K562 (cell line): Measurements from ENCODE around the gene NAV2. TPM values are rescaled to one million over a fixed set of nuclear protein-coding genes. Genes with fewer than 3 reads are reported as not detected.

ENCODE experiments used
- ATAC-seq: fragments of 200-7000 bp; cut with Tn5 transposase; 3 replicates; pipeline ENCODE4 v1.9.1; 2020; ENCODE audit warnings: moderate library complexity
- BruUV-seq: library from RNA; stranded (reverse); fragments of 400-500 nt; replicated peaks from 2 replicates; lab custom pipeline; 2021; lab: Mats Ljungman, UMichigan
- CTCF ChIA-PET: fragments of 300-600 bp; formaldehyde crosslinking; extraction: SDS; loops from one replicate; lab custom pipeline; 2021; ENCODE audit warnings: low intra/inter-chr PET ratio; lab: Yijun Ruan, JAX
- POLR2A ChIA-PET: fragments of 300-600, 350-650 bp; sonication (Branson Sonifier 250); formaldehyde crosslinking; extraction: SDS; loops from one replicate; lab custom pipeline; 2021; ENCODE audit warnings: antibody characterized with exemption, inconsistent platforms; lab: Yijun Ruan, JAX
- DNase-seq, 4 experiments: peaks; one replicate each; pipeline versions ENCODE4 v3.0.0 to v3.0.0-alpha.2; 2011 to 2018; ENCODE audit warnings: low spot score in 3 of 4, mixed read lengths in 3 of 4; ENCODE audit errors: extremely low read depth in 1 of 4
- FAIRE-seq: peaks from 2 replicates; lab custom pipeline; 2011; peaks lifted over from hg19 to GRCh38; lab: Jason Lieb, UNC
- H2AFZ ChIP-seq: 2 replicates; pipeline ENCODE4 v1.6.0; 2011; ENCODE audit warnings: low read depth, low read length, control low read depth, inconsistent platforms
- H3K27ac ChIP-seq: fragments of 200-600 bp; 3 replicates; pipeline ENCODE4 v1.8.0; 2011; ENCODE audit warnings: low read depth, mild to moderate bottlenecking, control low read depth, inconsistent platforms, low read length, moderate library complexity, mixed read lengths; ENCODE audit errors: extremely low read depth
- H3K27me3 ChIP-seq, 2 experiments: fragments of 300-600 bp in 1 of 2; 2 replicates in 1 of 2; 3 replicates in 1 of 2; pipeline versions ENCODE4 v1.6.0 to v1.8.0; 2011; ENCODE audit warnings: inconsistent platforms in 2 of 2, low read length in 2 of 2, mild to moderate bottlenecking in 1 of 2, mixed read lengths in 1 of 2, moderate library complexity in 1 of 2; ENCODE audit not compliant: control insufficient read depth in 2 of 2, insufficient read depth in 2 of 2
- H3K36me3 ChIP-seq: fragments of 300-600 bp; 3 replicates; pipeline ENCODE4 v1.8.0; 2011; ENCODE audit warnings: mild to moderate bottlenecking, low read length, inconsistent platforms; ENCODE audit not compliant: control insufficient read depth, insufficient read depth
- H3K4me1 ChIP-seq, 2 experiments: fragments of 200-600 bp in 1 of 2; replicated peaks in 1 of 2; 2 replicates in 1 of 2; 3 replicates in 1 of 2; pipeline versions ENCODE4 v1.5.1 to v1.8.0; 2011; ENCODE audit warnings: inconsistent platforms in 2 of 2, low read length in 2 of 2, mild to moderate bottlenecking in 1 of 2, mixed read lengths in 1 of 2, moderate library complexity in 1 of 2; ENCODE audit not compliant: control insufficient read depth in 2 of 2, insufficient read depth in 2 of 2
- H3K4me2 ChIP-seq: 2 replicates; pipeline ENCODE4 v1.6.1; 2011; ENCODE audit warnings: low read length, control low read depth, inconsistent platforms, mixed read lengths; ENCODE audit not compliant: insufficient read depth
- H3K4me3 ChIP-seq: fragments of 200-600 bp; sonication (generic), shearing (Covaris generic); 2 replicates; pipeline ENCODE4 v1.5.1; 2016; ENCODE audit warnings: control low read depth, inconsistent platforms
- H3K79me2 ChIP-seq: fragments of 200-600 bp; 3 replicates; pipeline ENCODE4 v1.8.0; 2011; ENCODE audit warnings: low read length, inconsistent platforms; ENCODE audit not compliant: control insufficient read depth, insufficient read depth
- H3K9ac ChIP-seq, 2 experiments: 2 replicates each; pipeline versions ENCODE4 v1.6.0 to v1.6.1; 2011; ENCODE audit warnings: low read depth in 2 of 2, low read length in 2 of 2, control low read depth in 1 of 2, inconsistent platforms in 1 of 2, mild to moderate bottlenecking in 1 of 2, mixed read lengths in 1 of 2; ENCODE audit not compliant: insufficient read depth in 1 of 2
- H3K9me1 ChIP-seq: one replicate; pipeline ENCODE4 v1.6.0; 2011; ENCODE audit warnings: inconsistent platforms, mild to moderate bottlenecking, low read length, moderate library complexity; ENCODE audit not compliant: control insufficient read depth, insufficient read depth
- H3K9me3 ChIP-seq: replicated peaks from 2 replicates; pipeline ENCODE4 v1.5.1; 2011; ENCODE audit warnings: low read depth, low read length, inconsistent platforms; ENCODE audit not compliant: control insufficient read depth, insufficient read depth
- H4K20me1 ChIP-seq: replicated peaks from 2 replicates; pipeline ENCODE4 v1.6.1; 2011; ENCODE audit warnings: low read length, inconsistent platforms, mixed read lengths; ENCODE audit not compliant: control insufficient read depth, insufficient read depth
- BCL6 ChIP-seq: fragments of 250-450 bp; sonication (Bioruptor Pico); IDR thresholded peaks from 2 replicates; pipeline ENCODE4 v1.4.0; 2020
- ELF1 ChIP-seq: fragments of 200-800 bp; sonication (Bioruptor generic); IDR thresholded peaks from 2 replicates; pipeline ENCODE4 v1.6.1; 2016; ENCODE audit warnings: missing genetic modification characterization, missing compliant biosample characterization
- ETV5 ChIP-seq: sonication (generic); formaldehyde crosslinking; IDR thresholded peaks from 2 replicates; pipeline ENCODE4 v1.4.0; 2020; ENCODE audit warnings: low read depth, mild to moderate bottlenecking, missing genetic modification reagents
- JUND ChIP-seq, 2 experiments: IDR thresholded peaks; 2 replicates in 1 of 2; 3 replicates in 1 of 2; pipeline ENCODE4 v1.6.1; 2011; ENCODE audit warnings: borderline replicate concordance in 2 of 2, low read depth in 2 of 2, low read length in 2 of 2, improper control_type of control experiment in 1 of 2, missing biosample characterization in 1 of 2, missing genetic modification characterization in 1 of 2, missing genetic modification reagents in 1 of 2
- L3MBTL2 ChIP-seq: fragments of 450-650 bp; IDR thresholded peaks from 2 replicates; pipeline ENCODE4 v1.6.1; 2016; ENCODE audit warnings: mild to moderate bottlenecking, moderate library complexity
- MIER1 ChIP-seq: fragments of 450-650 bp; IDR thresholded peaks from 2 replicates; pipeline ENCODE4 v1.6.1; 2016; ENCODE audit warnings: antibody characterized with exemption, mild to moderate bottlenecking, low read depth
- NFE2L1 ChIP-seq: fragments of 450-650 bp; IDR thresholded peaks from 2 replicates; pipeline ENCODE4 v1.6.1; 2016; ENCODE audit warnings: missing genetic modification characterization, low read depth, mild to moderate bottlenecking, missing compliant biosample characterization, moderate library complexity, borderline replicate concordance
- OTX1 ChIP-seq: fragments of 450-650 bp; formaldehyde crosslinking; IDR thresholded peaks from 2 replicates; pipeline ENCODE4 v1.4.0; 2022; ENCODE audit warnings: mild to moderate bottlenecking
- TFAM ChIP-seq: fragments of 250-450 bp; sonication (Bioruptor Pico); conservative IDR thresholded peaks from 2 replicates; pipeline ENCODE4 v1.5.0; 2021; ENCODE audit warnings: mild to moderate bottlenecking, moderate library complexity
- ZKSCAN3 ChIP-seq: fragments of 250-450 bp; sonication (Bioruptor Pico); IDR thresholded peaks from 2 replicates; pipeline ENCODE4 v1.4.0; 2020
- ZNF232 ChIP-seq: sonication (generic); formaldehyde crosslinking; IDR thresholded peaks from 2 replicates; pipeline ENCODE4 v1.8.0; 2022; ENCODE audit warnings: mild to moderate bottlenecking, missing genetic modification reagents
- ZNF445 ChIP-seq: fragments of 250-450 bp; sonication (Bioruptor Pico); IDR thresholded peaks from 2 replicates; pipeline ENCODE4 v1.4.0; 2020; ENCODE audit warnings: low read depth, mild to moderate bottlenecking, moderate library complexity
- ZNF586 ChIP-seq: fragments of 450-650 bp; formaldehyde crosslinking; conservative IDR thresholded peaks from 2 replicates; pipeline ENCODE4 v1.4.0; 2020; ENCODE audit warnings: mild to moderate bottlenecking, moderate library complexity
- WGBS: fragments of 100-300 bp; shearing (Covaris generic); methylation state at CpG from one replicate; pipeline ENCODE4 v1.1.6; 2016; ENCODE audit warnings: low coverage, mixed read lengths; ENCODE audit not compliant: insufficient coverage; ENCODE audit errors: missing lambda C conversion rate; 5-methylcytosine and 5-hydroxymethylcytosine counted together
- in situ Hi-C: fragments of 300-500 bp; cut with MboI; formaldehyde crosslinking; loops from 4 replicates; pipeline ENCODE4 v1.15.0; 2018; ENCODE audit warnings: inconsistent platforms, mixed read lengths
- intact Hi-C: fragments of 100-400 bp; cut with micrococcal nuclease; formaldehyde crosslinking; loops from 2 replicates; pipeline ENCODE4 v1.14.2; 2022
- polyA plus RNA-seq, 8 experiments: library from polyadenylated mRNA; depleted of rRNA in 4 of 8; stranded (reverse) in 5 of 8; unstranded in 3 of 8; fragments of >200 nt; fragmentation: Nextera tagmentation in 2 of 8; fragmentation: Illumina TruSeq in 1 of 8; extraction: Ambion mirVana in 2 of 8; extraction: Trizol in 1 of 8; gene quantifications; 2 replicates each; pipeline versions ENCODE4 v1.2.1 to v1.2.3, GENCODE V29; 2011 to 2014; ENCODE audit warnings: inconsistent platforms in 1 of 8, missing spikeins in 1 of 8
- total RNA-seq, 7 experiments: library from RNA; depleted of rRNA in 6 of 7; stranded (reverse); fragments of >200 nt in 6 of 7; fragmentation: Illumina TruSeq in 2 of 7; extraction: Trizol in 2 of 7; gene quantifications; 2 replicates each; pipeline versions ENCODE4 v1.2.1 to v1.2.3, GENCODE V29; 2011 to 2021; ENCODE audit warnings: low replicate concordance in 1 of 7
- TF ChIP-seq, protein P1 (sequence below): fragments of 250-450 bp; sonication (Bioruptor Pico); IDR thresholded peaks from 2 replicates; pipeline ENCODE4 v1.4.0; 2020; ENCODE audit warnings: borderline replicate concordance
- TF ChIP-seq, protein P2 (sequence below): sonication (generic); formaldehyde crosslinking; IDR thresholded peaks from 2 replicates; pipeline ENCODE4 v1.8.1; 2023; ENCODE audit warnings: mild to moderate bottlenecking, missing genetic modification reagents
- TF ChIP-seq, protein P3 (sequence below): sonication (generic); formaldehyde crosslinking; IDR thresholded peaks from 2 replicates; pipeline ENCODE4 v1.9.0; 2022; ENCODE audit warnings: mild to moderate bottlenecking, missing genetic modification reagents

The NAV2 gene
- total and polyA plus RNA-seq, 9 of the 15 experiments (the other 6 are each of a cell fraction or from before 2014, with no cell fraction given) = 0.03 to 0.35 (median 0.05) TPM

DNA sequence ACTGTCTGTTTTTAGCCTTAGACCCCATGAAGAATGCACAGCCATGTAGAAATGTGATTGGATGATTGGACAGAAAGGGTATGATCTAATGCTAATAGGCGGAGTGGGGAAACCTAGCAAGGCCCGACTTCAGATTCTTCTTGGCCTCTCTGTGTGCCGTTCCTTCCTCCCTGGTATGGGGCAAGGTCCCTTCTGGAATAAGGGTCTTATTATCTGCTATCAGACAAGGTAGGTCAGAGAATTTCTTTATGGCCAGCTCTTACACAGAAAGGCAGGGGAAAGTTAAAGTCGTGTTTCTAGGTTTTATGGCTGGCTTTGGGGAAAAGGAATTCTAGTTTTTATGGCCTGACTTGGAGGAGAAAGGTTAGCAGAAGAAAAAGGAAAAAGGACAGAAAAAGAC, 417.0 kb downstream of the NAV2 start:
- 13% methylated on average over 4 of the region's 4 CpGs for WGBS
- DNase-seq = no peak
- no peaks in the 10 kb centered on the region for H3K9me3 ChIP-seq
- ATAC-seq = no peak
- H3K9me1 ChIP-seq = no peaks in the 10 kb centered on the region
- H3K27me3 ChIP-seq = peaks cover 2 to 25% of the 10 kb centered on the region in 2 experiments; a peak in 4 of 5 replicates
- intact Hi-C loops = loop anchor here (2.0 to 5.0 kb wide), 4 partner anchors 313 to 567 kb away; no protein-coding TSS in a partner anchor
- no peak overlapping the region for H3K9ac ChIP-seq
- peaks cover 0 to 6% of the 10 kb centered on the region in 2 experiments; a peak in 2 of 5 replicates for H3K4me1 ChIP-seq
- no peak overlapping the region for H3K4me2 ChIP-seq
- no peaks in the 10 kb centered on the region; the same call in 1 of the 2 replicates for H4K20me1 ChIP-seq
- ChIA-PET POLR2A (interaction anchor here (1.8 kb wide), 1 partner anchor 17 kb away, joined by 8 read pairs; no protein-coding TSS in a partner anchor), CTCF (interaction anchor here (0.5 to 4.2 kb wide), 3 partner anchors 178 to 505 kb away, joined by 3 to 29 read pairs (median 3); no protein-coding TSS in a partner anchor)
- BruUV-seq = no TSS peak
- TF ChIP-seq L3MBTL2 (no peak), ZNF232 (CRISPR knock-in tag) (no peak), ZNF445 (CRISPR knock-in tag) (no peak), ELF1 (tag) (no peak), BCL6 (no peak), TFAM (CRISPR knock-in tag) (no peak), ZNF586 (CRISPR knock-in tag) (no peak), ETV5 (CRISPR knock-in tag) (no peak), ZKSCAN3 (CRISPR knock-in tag) (no peak), OTX1 (CRISPR knock-in tag) (no peak), JUND (IDR thresholded peaks at IDR 0.05; ENCODE audit: borderline replicate concordance, low read depth, low read length) (no peak), JUND (tag; IDR thresholded peaks at IDR 0.05; ENCODE audit: borderline replicate concordance, low read depth, low read length) (no peak), NFE2L1 (tag) (no peak), MIER1 (no peak)
- TF ChIP-seq, protein P1, sequence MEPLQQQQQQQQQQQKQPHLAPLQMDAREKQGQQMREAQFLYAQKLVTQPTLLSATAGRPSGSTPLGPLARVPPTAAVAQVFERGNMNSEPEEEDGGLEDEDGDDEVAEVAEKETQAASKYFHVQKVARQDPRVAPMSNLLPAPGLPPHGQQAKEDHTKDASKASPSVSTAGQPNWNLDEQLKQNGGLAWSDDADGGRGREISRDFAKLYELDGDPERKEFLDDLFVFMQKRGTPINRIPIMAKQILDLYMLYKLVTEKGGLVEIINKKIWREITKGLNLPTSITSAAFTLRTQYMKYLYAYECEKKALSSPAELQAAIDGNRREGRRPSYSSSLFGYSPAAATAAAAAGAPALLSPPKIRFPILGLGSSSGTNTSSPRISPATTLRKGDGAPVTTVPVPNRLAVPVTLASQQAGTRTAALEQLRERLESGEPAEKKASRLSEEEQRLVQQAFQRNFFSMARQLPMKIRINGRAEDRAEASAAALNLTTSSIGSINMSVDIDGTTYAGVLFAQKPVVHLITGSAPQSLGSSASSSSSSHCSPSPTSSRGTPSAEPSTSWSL = no peak
- TF ChIP-seq, protein P2, sequence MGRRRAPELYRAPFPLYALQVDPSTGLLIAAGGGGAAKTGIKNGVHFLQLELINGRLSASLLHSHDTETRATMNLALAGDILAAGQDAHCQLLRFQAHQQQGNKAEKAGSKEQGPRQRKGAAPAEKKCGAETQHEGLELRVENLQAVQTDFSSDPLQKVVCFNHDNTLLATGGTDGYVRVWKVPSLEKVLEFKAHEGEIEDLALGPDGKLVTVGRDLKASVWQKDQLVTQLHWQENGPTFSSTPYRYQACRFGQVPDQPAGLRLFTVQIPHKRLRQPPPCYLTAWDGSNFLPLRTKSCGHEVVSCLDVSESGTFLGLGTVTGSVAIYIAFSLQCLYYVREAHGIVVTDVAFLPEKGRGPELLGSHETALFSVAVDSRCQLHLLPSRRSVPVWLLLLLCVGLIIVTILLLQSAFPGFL (CRISPR knock-in tag) = no peak
- TF ChIP-seq, protein P3, sequence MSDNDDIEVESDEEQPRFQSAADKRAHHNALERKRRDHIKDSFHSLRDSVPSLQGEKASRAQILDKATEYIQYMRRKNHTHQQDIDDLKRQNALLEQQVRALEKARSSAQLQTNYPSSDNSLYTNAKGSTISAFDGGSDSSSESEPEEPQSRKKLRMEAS (CRISPR knock-in tag) = no peak
- no peak overlapping the region for H3K4me3 ChIP-seq
- no peaks in the 10 kb centered on the region for H3K36me3 ChIP-seq
- H2AFZ ChIP-seq = no peak overlapping the region
- no peak overlapping the region for H3K27ac ChIP-seq
- in situ Hi-C loops = loop anchor here (5.0 to 10.0 kb wide), 3 partner anchors 205 to 567 kb away; no protein-coding TSS in a partner anchor
- no peak for FAIRE-seq
- H3K79me2 ChIP-seq = no peaks in the 10 kb centered on the region
